Naive thymus-derived CD8-positive, alpha-beta T cell (primary cell): ENCODE data around the gene SH3TC2. TPM values are rescaled to one million over a fixed set of nuclear protein-coding genes. Genes with fewer than 3 reads are reported as not detected.
A peak's percentile ranks its signal among the peaks of the same experiment; 100 is the strongest.

Source experiments
- ATAC-seq, 2 donors: fragments of 150-1000 bp; cut with Tn5 transposase in 1 of 2; sonication (Bioruptor Pico), chemical (Tn5 transposase) in 1 of 2; 1 replicate in 1 of 2; 2 replicates in 1 of 2; pipeline ENCODE4 v1.10.0; 2021; ENCODE audit warnings: mild to moderate bottlenecking in 2 of 2, moderate library complexity in 2 of 2
- POLR2A ChIA-PET: fragments of 350-600 bp; sonication (Branson Sonifier 250); formaldehyde crosslinking; loops from one replicate; lab custom pipeline; 2021; ENCODE audit warnings: antibody characterized with exemption; lab: Charles Lee
- DNase-seq, 10 donors: peaks; one replicate each; pipeline versions ENCODE4 v3.0.0 to v3.0.0-alpha.2; 2020 to 2022
- H3K27ac Mint-ChIP-seq, 10 donors: one replicate each; pipeline ENCODE4 v1.8.0; 2020 to 2022; ENCODE audit warnings: mild to moderate bottlenecking in 10 of 10, mixed read lengths in 10 of 10, moderate library complexity in 4 of 10, inconsistent platforms in 1 of 10
- H3K27me3 Mint-ChIP-seq, 5 donors: one replicate each; pipeline ENCODE4 v1.8.0; 2021 to 2022; ENCODE audit warnings: mixed read lengths in 5 of 5
- H3K36me3 Mint-ChIP-seq, 3 donors: one replicate each; pipeline ENCODE4 v1.8.0; 2020 to 2022; ENCODE audit warnings: mixed read lengths in 3 of 3, mild to moderate bottlenecking in 2 of 3, inconsistent platforms in 1 of 3
- H3K4me1 Mint-ChIP-seq, 4 donors: one replicate each; pipeline ENCODE4 v1.8.0; 2021 to 2022; ENCODE audit warnings: mixed read lengths in 4 of 4
- H3K4me3 Mint-ChIP-seq, 10 donors: one replicate each; pipeline ENCODE4 v1.8.0; 2020 to 2022; ENCODE audit warnings: mild to moderate bottlenecking in 10 of 10, mixed read lengths in 10 of 10, moderate library complexity in 6 of 10, inconsistent platforms in 1 of 10
- H3K9me3 Mint-ChIP-seq, 9 donors: one replicate each; pipeline ENCODE4 v1.8.0; 2020 to 2022; ENCODE audit warnings: mixed read lengths in 9 of 9, mild to moderate bottlenecking in 3 of 9, inconsistent platforms in 1 of 9, moderate library complexity in 1 of 9
- polyA plus RNA-seq, 3 donors: library from polyadenylated mRNA; unstranded; fragments of 300-500 nt; fragmentation: Illumina TruSeq; gene quantifications; one replicate each; pipeline ENCODE4 v1.2.3, GENCODE V29; 2021
- total RNA-seq, 8 experiments: library from RNA in 2 of 8; stranded (reverse) in 2 of 8; gene quantifications; one replicate each; pipeline ENCODE4 v1.2.3 and lab custom pipeline; 2021 to 2026

Gene SH3TC2
- total and polyA plus RNA-seq, 5 experiments from 2014 or later: not detected

GRCh38 chr5:149002761-149003689, 59.8 kb downstream of the SH3TC2 start:
- H3K36me3 Mint-ChIP-seq: no peaks in the 10 kb centered on the region
- peaks cover 10 to 38% (median 17%) of the 10 kb centered on the region in 5 donors for H3K27me3 Mint-ChIP-seq
- no peak overlapping the region for H3K27ac Mint-ChIP-seq
- no peak for ATAC-seq
- H3K4me1 Mint-ChIP-seq: no peaks in the 10 kb centered on the region
- POLR2A ChIA-PET: no interaction called here
- H3K9me3 Mint-ChIP-seq: no peaks in the 10 kb centered on the region
- DNase-seq: no peak
- H3K4me3 Mint-ChIP-seq: no peak overlapping the region

- ATAC-seq (no peak), DNase-seq (no peak)
- Mint-ChIP-seq H3K27ac (no peak overlapping the region), H3K4me3 (no peak overlapping the region), H3K36me3 (no peaks in the 10 kb centered on the region), H3K9me3 (no peaks in the 10 kb centered on the region), H3K27me3 (peaks cover 12 to 45% (median 17%) of the 10 kb centered on the region in 5 donors), H3K4me1 (no peaks in the 10 kb centered on the region)
- POLR2A ChIA-PET: no interaction called here
These were observed 60.8 kb downstream of the SH3TC2 start for GRCh38 chr5:149002053-149002452.

- ATAC-seq: no peak
- no peaks in the 10 kb centered on the region for H3K4me1 Mint-ChIP-seq
- peaks cover 15 to 54% (median 21%) of the 10 kb centered on the region in 5 donors for H3K27me3 Mint-ChIP-seq
- POLR2A ChIA-PET: no interaction called here
- no peak for DNase-seq
- H3K36me3 Mint-ChIP-seq: no peaks in the 10 kb centered on the region
- H3K9me3 Mint-ChIP-seq: no peaks in the 10 kb centered on the region
- H3K27ac Mint-ChIP-seq: no peak overlapping the region
- no peak overlapping the region for H3K4me3 Mint-ChIP-seq
These were observed 61.7 kb downstream of the SH3TC2 start for GRCh38 chr5:149001162-149001561.

- Mint-ChIP-seq H3K9me3 (no peaks in the 10 kb centered on the region), H3K4me1 (no peaks in the 10 kb centered on the region), H3K4me3 (no peak overlapping the region), H3K27ac (no peak overlapping the region), H3K27me3 (peaks cover 16 to 67% (median 24%) of the 10 kb centered on the region in 5 donors), H3K36me3 (no peaks in the 10 kb centered on the region)
- POLR2A ChIA-PET: no interaction called here
- no peak for ATAC-seq
- no peak for DNase-seq
These were observed 63.1 kb downstream of the SH3TC2 start for GRCh38 chr5:148999741-149000140.

- peaks cover 17 to 81% (median 30%) of the 10 kb centered on the region in 5 donors for H3K27me3 Mint-ChIP-seq
- POLR2A ChIA-PET: no interaction called here
- ATAC-seq: no peak
- H3K4me3 Mint-ChIP-seq: no peak overlapping the region
- DNase-seq: peak in 5 of 10 donors; percentile 7 to 45 (median 31)
- no peaks in the 10 kb centered on the region for H3K4me1 Mint-ChIP-seq
- H3K36me3 Mint-ChIP-seq: no peaks in the 10 kb centered on the region
- no peak overlapping the region for H3K27ac Mint-ChIP-seq
- no peaks in the 10 kb centered on the region for H3K9me3 Mint-ChIP-seq
These were observed 64.6 kb downstream of the SH3TC2 start for GRCh38 chr5:148998174-148998797.

- peaks cover 14 to 81% (median 28%) of the 10 kb centered on the region in 5 donors for H3K27me3 Mint-ChIP-seq
- no peaks in the 10 kb centered on the region for H3K4me1 Mint-ChIP-seq
- no peak for DNase-seq
- no peak overlapping the region for H3K4me3 Mint-ChIP-seq
- no peaks in the 10 kb centered on the region for H3K36me3 Mint-ChIP-seq
- H3K27ac Mint-ChIP-seq: no peak overlapping the region
- no peak for ATAC-seq
- POLR2A ChIA-PET: no interaction called here
- H3K9me3 Mint-ChIP-seq: no peaks in the 10 kb centered on the region
These were observed 66.6 kb downstream of the SH3TC2 start for GRCh38 chr5:148996270-148996669.

GRCh38 chr5:148995791-148996190, 67.1 kb downstream of the SH3TC2 start:
- no peak for ATAC-seq

GRCh38 chr5:148993283-148993936, 69.5 kb downstream of the SH3TC2 start:
- Mint-ChIP-seq H3K27me3 (peaks cover 13 to 84% (median 27%) of the 10 kb centered on the region in 5 donors), H3K36me3 (no peaks in the 10 kb centered on the region), H3K9me3 (no peaks in the 10 kb centered on the region), H3K27ac (no peak overlapping the region), H3K4me3 (no peak overlapping the region), H3K4me1 (no peaks in the 10 kb centered on the region)
- no peak for DNase-seq
- no peak for ATAC-seq
- POLR2A ChIA-PET: no interaction called here

More at GRCh38 chr5:148995791-148996190, 67.1 kb downstream of the SH3TC2 start:
- Mint-ChIP-seq H3K9me3 (no peaks in the 10 kb centered on the region), H3K4me1 (no peaks in the 10 kb centered on the region), H3K27ac (peak overlapping the region in 1 of 10 donors; percentile 3), H3K36me3 (no peaks in the 10 kb centered on the region), H3K4me3 (no peak overlapping the region), H3K27me3 (peaks cover 13 to 82% (median 28%) of the 10 kb centered on the region in 5 donors)
- DNase-seq: no peak
- POLR2A ChIA-PET: no interaction called here

GRCh38 chr5:148992265-148992664, 70.6 kb downstream of the SH3TC2 start:
- no peak overlapping the region for H3K4me3 Mint-ChIP-seq
- POLR2A ChIA-PET: no interaction called here
- no peaks in the 10 kb centered on the region for H3K36me3 Mint-ChIP-seq
- peaks cover 17 to 79% (median 26%) of the 10 kb centered on the region in 5 donors for H3K27me3 Mint-ChIP-seq
- no peak overlapping the region for H3K27ac Mint-ChIP-seq
- no peaks in the 10 kb centered on the region for H3K9me3 Mint-ChIP-seq
- ATAC-seq (no peak), DNase-seq (no peak)
- H3K4me1 Mint-ChIP-seq: no peaks in the 10 kb centered on the region

GRCh38 chr5:148991566-148991965, 71.3 kb downstream of the SH3TC2 start:
- no peak for ATAC-seq
- Mint-ChIP-seq H3K4me1 (no peaks in the 10 kb centered on the region), H3K9me3 (no peaks in the 10 kb centered on the region), H3K4me3 (no peak overlapping the region), H3K27ac (no peak overlapping the region), H3K27me3 (peaks cover 17 to 72% (median 23%) of the 10 kb centered on the region in 5 donors), H3K36me3 (no peaks in the 10 kb centered on the region)
- POLR2A ChIA-PET: no interaction called here
- no peak for DNase-seq

- Mint-ChIP-seq H3K4me1 (no peaks in the 10 kb centered on the region), H3K27me3 (peaks cover 14 to 64% (median 19%) of the 10 kb centered on the region in 5 donors), H3K9me3 (no peaks in the 10 kb centered on the region), H3K36me3 (no peaks in the 10 kb centered on the region), H3K4me3 (no peak overlapping the region), H3K27ac (no peak overlapping the region)
- no peak for DNase-seq
- no peak for ATAC-seq
- POLR2A ChIA-PET: no interaction called here
These were observed 72.0 kb downstream of the SH3TC2 start for GRCh38 chr5:148990817-148991216.

- Mint-ChIP-seq H3K4me3 (no peak overlapping the region), H3K4me1 (no peaks in the 10 kb centered on the region), H3K27ac (no peak overlapping the region), H3K27me3 (peaks cover 13 to 54% (median 16%) of the 10 kb centered on the region in 5 donors), H3K9me3 (peaks cover 0 to 2% (median 0%) of the 10 kb centered on the region in 9 donors), H3K36me3 (no peaks in the 10 kb centered on the region)
- POLR2A ChIA-PET: no interaction called here
- ATAC-seq (no peak), DNase-seq (no peak)
These were observed 73.3 kb downstream of the SH3TC2 start for GRCh38 chr5:148989567-148989966.

- Mint-ChIP-seq H3K9me3 (peaks cover 0 to 12% (median 4%) of the 10 kb centered on the region in 9 donors), H3K4me3 (no peak overlapping the region), H3K4me1 (no peaks in the 10 kb centered on the region), H3K36me3 (peaks cover 0 to 7% (median 0%) of the 10 kb centered on the region in 3 donors), H3K27me3 (peaks cover 8 to 41% (median 15%) of the 10 kb centered on the region in 5 donors), H3K27ac (no peak overlapping the region)
- DNase-seq (no peak), ATAC-seq (no peak)
- POLR2A ChIA-PET: no interaction called here
These were observed 74.5 kb downstream of the SH3TC2 start for GRCh38 chr5:148988328-148988727.
